HepG2 (cell line): ENCODE results near the gene PCSK6. TPM values are rescaled to one million over a fixed set of nuclear protein-coding genes. Genes with fewer than 3 reads are reported as not detected.

Source experiments
- ATF6 ChIP-seq: sonication (generic); formaldehyde crosslinking; conservative IDR thresholded peaks from 2 replicates; pipeline ENCODE4 v1.4.0; 2020; ENCODE audit warnings: missing genetic modification reagents
- CCAR2 ChIP-seq: fragments of 200-400 bp; formaldehyde crosslinking; optimal IDR thresholded peaks from 2 replicates; pipeline ENCODE3; 2018; ENCODE audit warnings: low read depth, mild to moderate bottlenecking, low read length, moderate library complexity
- CHCHD3 ChIP-seq: sonication (generic); formaldehyde crosslinking; IDR thresholded peaks from 2 replicates; pipeline ENCODE4 v1.8.0; 2022; ENCODE audit warnings: mild to moderate bottlenecking, missing genetic modification reagents, moderate library complexity
- CREM ChIP-seq, 2 experiments: sonication (generic) in 1 of 2; formaldehyde crosslinking in 1 of 2; IDR thresholded peaks; 2 replicates each; pipeline versions ENCODE4 v1.4.0 to v1.6.1; 2016 to 2020; ENCODE audit warnings: antibody characterized with exemption in 1 of 2, mild to moderate bottlenecking in 1 of 2, missing genetic modification reagents in 1 of 2
- E2F2 ChIP-seq: sonication (generic); formaldehyde crosslinking; IDR thresholded peaks from 2 replicates; pipeline ENCODE4 v1.4.0; 2020; ENCODE audit warnings: missing genetic modification reagents, borderline replicate concordance
- FUBP1 ChIP-seq: sonication (generic); formaldehyde crosslinking; IDR thresholded peaks from 2 replicates; pipeline ENCODE4 v1.5.1; 2020; ENCODE audit warnings: missing genetic modification reagents, mild to moderate bottlenecking, borderline replicate concordance
- HCFC1 ChIP-seq: fragments of 150-350 bp; IDR thresholded peaks from 2 replicates; pipeline ENCODE4 v1.6.1; 2014; ENCODE audit warnings: low read depth, low read length
- KLF6 ChIP-seq: IDR thresholded peaks from 2 replicates; pipeline ENCODE4 v1.8.0; 2016; ENCODE audit warnings: missing biosample characterization, missing genetic modification reagents
- PHF5A ChIP-seq: IDR thresholded peaks from one replicate; pipeline ENCODE4 v1.6.1; 2018; ENCODE audit warnings: low read depth, missing genetic modification reagents; ENCODE audit not compliant: unreplicated experiment
- RFXANK ChIP-seq: IDR thresholded peaks from 2 replicates; pipeline ENCODE4 v1.6.1; 2016
- SYNCRIP ChIP-seq: fragments of 200-400 bp; formaldehyde crosslinking; IDR thresholded peaks from 2 replicates; pipeline ENCODE4 v1.6.1; 2018; ENCODE audit warnings: mild to moderate bottlenecking, low read depth, low read length; ENCODE audit not compliant: insufficient read depth
- ZBTB7A ChIP-seq: sonication (generic); formaldehyde crosslinking; IDR thresholded peaks from 2 replicates; pipeline ENCODE4 v1.8.0; 2022; ENCODE audit warnings: mild to moderate bottlenecking, missing genetic modification reagents
- ZFP37 ChIP-seq: sonication (generic); formaldehyde crosslinking; IDR thresholded peaks from 2 replicates; pipeline ENCODE4 v1.4.0; 2020; ENCODE audit warnings: missing genetic modification reagents, borderline replicate concordance
- ZHX1 ChIP-seq: sonication (generic); formaldehyde crosslinking; IDR thresholded peaks from 2 replicates; pipeline ENCODE4 v1.8.1; 2022; ENCODE audit warnings: low read depth, mild to moderate bottlenecking, missing genetic modification reagents
- ZNF10 ChIP-seq: sonication (generic); formaldehyde crosslinking; IDR thresholded peaks from 2 replicates; pipeline ENCODE4 v1.4.0; 2020; ENCODE audit warnings: mild to moderate bottlenecking, low read depth, missing genetic modification reagents, borderline replicate concordance
- ZNF205 ChIP-seq: IDR thresholded peaks from 2 replicates; pipeline ENCODE4 v1.6.1; 2018; ENCODE audit warnings: missing biosample characterization, missing genetic modification reagents
- ZNF256 ChIP-seq: sonication (generic); formaldehyde crosslinking; conservative IDR thresholded peaks from 2 replicates; pipeline ENCODE4 v1.4.0; 2020; ENCODE audit warnings: missing genetic modification reagents
- ZNF451 ChIP-seq: sonication (generic); formaldehyde crosslinking; IDR thresholded peaks from 2 replicates; pipeline ENCODE4 v1.5.0; 2020; ENCODE audit warnings: mild to moderate bottlenecking, missing genetic modification reagents
- ZNF549 ChIP-seq: sonication (generic); formaldehyde crosslinking; IDR thresholded peaks from 2 replicates; pipeline ENCODE4 v1.5.0; 2020; ENCODE audit warnings: missing genetic modification reagents
- ZNF567 ChIP-seq: sonication (generic); formaldehyde crosslinking; IDR thresholded peaks from 2 replicates; pipeline ENCODE4 v1.8.1; 2023; ENCODE audit warnings: mild to moderate bottlenecking, missing genetic modification reagents, borderline replicate concordance
- ZZZ3 ChIP-seq: sonication (generic); formaldehyde crosslinking; IDR thresholded peaks from 2 replicates; pipeline ENCODE4 v1.4.0; 2020; ENCODE audit warnings: missing genetic modification reagents, mild to moderate bottlenecking, borderline replicate concordance
- polyA plus RNA-seq, 8 experiments: library from polyadenylated mRNA; depleted of rRNA in 3 of 8; stranded (reverse) in 7 of 8; unstranded in 1 of 8; fragments of >200 nt; fragmentation: Illumina TruSeq in 4 of 8; extraction: Trizol in 4 of 8; gene quantifications; 2 replicates each; pipeline versions ENCODE4 v1.2.1 to v1.2.3, GENCODE V29; 2011 to 2016; ENCODE audit warnings: low read depth in 4 of 8, missing spikeins in 1 of 8, mixed read lengths in 1 of 8; ENCODE audit not compliant: insufficient read depth in 1 of 8
- total RNA-seq, 5 experiments: library from RNA; depleted of rRNA; stranded (reverse); fragments of >200 nt; fragmentation: Illumina TruSeq; extraction: Trizol; gene quantifications; 2 replicates each; pipeline ENCODE4 v1.2.3, GENCODE V29; 2016; ENCODE audit warnings: low read depth in 1 of 5

PCSK6 gene
- total and polyA plus RNA-seq, 2 of the 13 experiments (the other 11 are each of a cell fraction or from before 2014, with no cell fraction given): 56.5 to 155 TPM

GRCh38 chr15:101445562-101446517, 43.7 kb downstream of the PCSK6 start (continued):
- TF ChIP-seq E2F2 (CRISPR knock-in tag) (no peak), RFXANK (CRISPR knock-in tag) (no peak), ZNF10 (CRISPR knock-in tag) (no peak), PHF5A (CRISPR knock-in tag) (no peak), ZNF567 (CRISPR knock-in tag) (0 out of 2 replicates have a peak, but pooled peaks have one; percentile 48), ZHX1 (CRISPR knock-in tag) (peak; percentile 86; the same call in 1 of the 2 replicates), CREM (IDR thresholded peaks at IDR 0.05) (peak; percentile 82), CREM (CRISPR knock-in tag; IDR thresholded peaks at IDR 0.05) (no peak), ZZZ3 (no peak), ZFP37 (CRISPR knock-in tag) (no peak), SYNCRIP (no peak), ZNF451 (CRISPR knock-in tag) (0 out of 2 replicates have a peak, but pooled peaks have one; percentile 30), CCAR2 (no peak), ATF6 (CRISPR knock-in tag) (no peak), CHCHD3 (CRISPR knock-in tag) (no peak), HCFC1 (no peak), FUBP1 (no peak), ZNF205 (no peak; the same call in 1 of the 2 replicates), ZNF256 (0 out of 2 replicates have a peak, but pooled peaks have one; percentile 35), ZBTB7A (peak; percentile 48; the same call in 1 of the 2 replicates), KLF6 (CRISPR knock-in tag) (peak; percentile 57; the same call in 1 of the 2 replicates), ZNF549 (CRISPR knock-in tag) (no peak)
